Activated T-cell treated with anti-CD3 and anti-CD28 coated beads for 48 hours (primary cell): ENCODE results near the gene ING2.
"Not testable (repeated sequence)": the region's sequence is repeated elsewhere in the genome, so short reads cannot be mapped to it uniquely, and the experiment has no call there.

Source experiments
- DNase-seq: peaks from one replicate; pipeline ENCODE4 v3.0.0-alpha.2; 2020; ENCODE audit warnings: low read depth

ING2 gene

GRCh38 chr4:183550345-183551093, 45.7 kb downstream of the ING2 start:
- no peak for DNase-seq

GRCh38 chr4:183552274-183553146, 47.7 kb downstream of the ING2 start:
- no peak for DNase-seq

GRCh38 chr4:183553147-183553478, 48.3 kb downstream of the ING2 start:
- DNase-seq: not testable (repeated sequence)

GRCh38 chr4:183553601-183554345, 48.9 kb downstream of the ING2 start:
- no peak for DNase-seq

- DNase-seq: no peak
Observed at GRCh38 chr4:183554346-183554686, 49.5 kb downstream of the ING2 start.

GRCh38 chr4:183554878-183555585, 50.2 kb downstream of the ING2 start:
- DNase-seq: no peak

GRCh38 chr4:183556947-183557346, 52.1 kb downstream of the ING2 start:
- DNase-seq: no peak

- DNase-seq: no peak
Observed at GRCh38 chr4:183557611-183558010, 52.8 kb downstream of the ING2 start.

GRCh38 chr4:183558873-183559272, 54.0 kb downstream of the ING2 start:
- DNase-seq: no peak

- no peak for DNase-seq
Observed at GRCh38 chr4:183561905-183562304, 57.0 kb downstream of the ING2 start.
